ENCODE data around the gene PPIG. TPM values are rescaled to one million over a fixed set of nuclear protein-coding genes. Genes with fewer than 3 reads are reported as not detected.

Gene PPIG
- total and polyA plus RNA-seq, 2 experiments from 2014 or later = 40.7 to 157 TPM

DNA sequence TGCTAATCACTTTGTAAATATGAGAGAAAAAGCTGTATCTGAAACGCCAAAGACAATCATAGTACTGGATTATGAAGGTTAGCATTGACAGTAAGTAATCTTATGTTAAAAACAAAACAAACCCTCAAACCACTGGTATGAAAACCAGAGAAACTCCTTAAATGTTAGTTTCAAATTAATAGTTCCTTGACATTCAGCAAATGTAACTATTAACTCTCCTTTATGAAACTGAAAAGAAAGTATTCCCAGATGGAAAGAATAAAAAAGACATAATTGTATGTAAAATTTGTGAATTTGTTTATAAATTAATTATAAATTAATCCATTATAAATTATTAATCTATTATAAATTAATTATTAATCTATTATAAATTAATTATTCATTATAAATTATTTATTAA, 22.8 kb upstream of the PPIG start:
- peaks cover 5% of the 10 kb centered on the region; the same call in 1 of the 2 replicates for H3F3A ChIP-seq (replicated peaks; ENCODE audit: low read depth)
- Mint-ChIP-seq H3K27me3 (ENCODE audit: insufficient read depth, low read depth, poor library complexity) (peaks cover 5% of the 10 kb centered on the region), H3K9me3 (no peaks in the 10 kb centered on the region), H3K4me1 (no peaks in the 10 kb centered on the region), H3K4me3 (no peak overlapping the region), H3K27ac (no peak overlapping the region), H3K36me3 (ENCODE audit: low read depth) (peaks cover 42% of the 10 kb centered on the region)
- no peaks in the 10 kb centered on the region for H3K27me3 ChIP-seq (ENCODE audit: insufficient read depth)
- H3K36me3 ChIP-seq (ENCODE audit: insufficient read depth) = peaks cover 12% of the 10 kb centered on the region; the same call in 1 of the 2 replicates
- no peak overlapping the region for H3K4me2 ChIP-seq
- no peaks in the 10 kb centered on the region for H3K4me1 ChIP-seq (ENCODE audit: insufficient read depth)
- ATAC-seq = no peak
- H4K20me1 ChIP-seq (replicated peaks; ENCODE audit: insufficient read depth) = no peaks in the 10 kb centered on the region; the same call in 1 of the 2 replicates
- no peak overlapping the region for H3K4me3 ChIP-seq
- H3K9me2 ChIP-seq (ENCODE audit: insufficient read depth) = no peaks in the 10 kb centered on the region
- no peak overlapping the region for H2AFZ ChIP-seq
- H3K27ac ChIP-seq (ENCODE audit: low read depth) = no peak overlapping the region
- no peak for DNase-seq (ENCODE audit: low spot score)
- H3K79me2 ChIP-seq (replicated peaks; ENCODE audit: insufficient read depth) = no peaks in the 10 kb centered on the region
- TF ChIP-seq STAT1 (IDR thresholded peaks at IDR 0.05; ENCODE audit: unreplicated experiment) = no peak
- TF ChIP-seq CREB1 (CRISPR knock-in tag; IDR thresholded peaks at IDR 0.05; ENCODE audit: low read depth) = no peak
- no peak for TF ChIP-seq ZNF331 (CRISPR knock-in tag; IDR thresholded peaks at IDR 0.05; ENCODE audit: low read depth)
- no peak for TF ChIP-seq EZH2 (IDR thresholded peaks at IDR 0.05; ENCODE audit: low read depth, unreplicated experiment)
- TF ChIP-seq, protein P1, sequence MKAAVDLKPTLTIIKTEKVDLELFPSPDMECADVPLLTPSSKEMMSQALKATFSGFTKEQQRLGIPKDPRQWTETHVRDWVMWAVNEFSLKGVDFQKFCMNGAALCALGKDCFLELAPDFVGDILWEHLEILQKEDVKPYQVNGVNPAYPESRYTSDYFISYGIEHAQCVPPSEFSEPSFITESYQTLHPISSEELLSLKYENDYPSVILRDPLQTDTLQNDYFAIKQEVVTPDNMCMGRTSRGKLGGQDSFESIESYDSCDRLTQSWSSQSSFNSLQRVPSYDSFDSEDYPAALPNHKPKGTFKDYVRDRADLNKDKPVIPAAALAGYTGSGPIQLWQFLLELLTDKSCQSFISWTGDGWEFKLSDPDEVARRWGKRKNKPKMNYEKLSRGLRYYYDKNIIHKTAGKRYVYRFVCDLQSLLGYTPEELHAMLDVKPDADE (IDR thresholded peaks at IDR 0.05) = no peak
- TF ChIP-seq, protein P2, sequence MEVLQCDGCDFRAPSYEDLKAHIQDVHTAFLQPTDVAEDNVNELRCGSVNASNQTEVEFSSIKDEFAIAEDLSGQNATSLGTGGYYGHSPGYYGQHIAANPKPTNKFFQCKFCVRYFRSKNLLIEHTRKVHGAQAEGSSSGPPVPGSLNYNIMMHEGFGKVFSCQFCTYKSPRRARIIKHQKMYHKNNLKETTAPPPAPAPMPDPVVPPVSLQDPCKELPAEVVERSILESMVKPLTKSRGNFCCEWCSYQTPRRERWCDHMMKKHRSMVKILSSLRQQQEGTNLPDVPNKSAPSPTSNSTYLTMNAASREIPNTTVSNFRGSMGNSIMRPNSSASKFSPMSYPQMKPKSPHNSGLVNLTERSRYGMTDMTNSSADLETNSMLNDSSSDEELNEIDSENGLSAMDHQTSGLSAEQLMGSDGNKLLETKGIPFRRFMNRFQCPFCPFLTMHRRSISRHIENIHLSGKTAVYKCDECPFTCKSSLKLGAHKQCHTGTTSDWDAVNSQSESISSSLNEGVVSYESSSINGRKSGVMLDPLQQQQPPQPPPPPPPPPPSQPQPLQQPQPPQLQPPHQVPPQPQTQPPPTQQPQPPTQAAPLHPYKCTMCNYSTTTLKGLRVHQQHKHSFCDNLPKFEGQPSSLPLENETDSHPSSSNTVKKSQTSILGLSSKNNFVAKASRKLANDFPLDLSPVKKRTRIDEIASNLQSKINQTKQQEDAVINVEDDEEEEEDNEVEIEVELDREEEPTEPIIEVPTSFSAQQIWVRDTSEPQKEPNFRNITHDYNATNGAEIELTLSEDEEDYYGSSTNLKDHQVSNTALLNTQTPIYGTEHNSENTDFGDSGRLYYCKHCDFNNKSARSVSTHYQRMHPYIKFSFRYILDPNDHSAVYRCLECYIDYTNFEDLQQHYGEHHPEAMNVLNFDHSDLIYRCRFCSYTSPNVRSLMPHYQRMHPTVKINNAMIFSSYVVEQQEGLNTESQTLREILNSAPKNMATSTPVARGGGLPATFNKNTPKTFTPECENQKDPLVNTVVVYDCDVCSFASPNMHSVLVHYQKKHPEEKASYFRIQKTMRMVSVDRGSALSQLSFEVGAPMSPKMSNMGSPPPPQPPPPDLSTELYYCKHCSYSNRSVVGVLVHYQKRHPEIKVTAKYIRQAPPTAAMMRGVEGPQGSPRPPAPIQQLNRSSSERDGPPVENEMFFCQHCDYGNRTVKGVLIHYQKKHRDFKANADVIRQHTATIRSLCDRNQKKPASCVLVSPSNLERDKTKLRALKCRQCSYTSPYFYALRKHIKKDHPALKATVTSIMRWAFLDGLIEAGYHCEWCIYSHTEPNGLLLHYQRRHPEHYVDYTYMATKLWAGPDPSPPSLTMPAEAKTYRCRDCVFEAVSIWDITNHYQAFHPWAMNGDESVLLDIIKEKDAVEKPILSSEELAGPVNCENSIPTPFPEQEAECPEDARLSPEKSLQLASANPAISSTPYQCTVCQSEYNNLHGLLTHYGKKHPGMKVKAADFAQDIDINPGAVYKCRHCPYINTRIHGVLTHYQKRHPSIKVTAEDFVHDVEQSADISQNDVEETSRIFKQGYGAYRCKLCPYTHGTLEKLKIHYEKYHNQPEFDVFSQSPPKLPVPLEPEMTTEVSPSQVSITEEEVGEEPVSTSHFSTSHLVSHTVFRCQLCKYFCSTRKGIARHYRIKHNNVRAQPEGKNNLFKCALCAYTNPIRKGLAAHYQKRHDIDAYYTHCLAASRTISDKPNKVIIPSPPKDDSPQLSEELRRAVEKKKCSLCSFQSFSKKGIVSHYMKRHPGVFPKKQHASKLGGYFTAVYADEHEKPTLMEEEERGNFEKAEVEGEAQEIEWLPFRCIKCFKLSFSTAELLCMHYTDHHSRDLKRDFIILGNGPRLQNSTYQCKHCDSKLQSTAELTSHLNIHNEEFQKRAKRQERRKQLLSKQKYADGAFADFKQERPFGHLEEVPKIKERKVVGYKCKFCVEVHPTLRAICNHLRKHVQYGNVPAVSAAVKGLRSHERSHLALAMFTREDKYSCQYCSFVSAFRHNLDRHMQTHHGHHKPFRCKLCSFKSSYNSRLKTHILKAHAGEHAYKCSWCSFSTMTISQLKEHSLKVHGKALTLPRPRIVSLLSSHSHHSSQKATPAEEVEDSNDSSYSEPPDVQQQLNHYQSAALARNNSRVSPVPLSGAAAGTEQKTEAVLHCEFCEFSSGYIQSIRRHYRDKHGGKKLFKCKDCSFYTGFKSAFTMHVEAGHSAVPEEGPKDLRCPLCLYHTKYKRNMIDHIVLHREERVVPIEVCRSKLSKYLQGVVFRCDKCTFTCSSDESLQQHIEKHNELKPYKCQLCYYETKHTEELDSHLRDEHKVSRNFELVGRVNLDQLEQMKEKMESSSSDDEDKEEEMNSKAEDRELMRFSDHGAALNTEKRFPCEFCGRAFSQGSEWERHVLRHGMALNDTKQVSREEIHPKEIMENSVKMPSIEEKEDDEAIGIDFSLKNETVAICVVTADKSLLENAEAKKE (CRISPR knock-in tag; IDR thresholded peaks at IDR 0.05) = no peak
- TF ChIP-seq, protein P3, sequence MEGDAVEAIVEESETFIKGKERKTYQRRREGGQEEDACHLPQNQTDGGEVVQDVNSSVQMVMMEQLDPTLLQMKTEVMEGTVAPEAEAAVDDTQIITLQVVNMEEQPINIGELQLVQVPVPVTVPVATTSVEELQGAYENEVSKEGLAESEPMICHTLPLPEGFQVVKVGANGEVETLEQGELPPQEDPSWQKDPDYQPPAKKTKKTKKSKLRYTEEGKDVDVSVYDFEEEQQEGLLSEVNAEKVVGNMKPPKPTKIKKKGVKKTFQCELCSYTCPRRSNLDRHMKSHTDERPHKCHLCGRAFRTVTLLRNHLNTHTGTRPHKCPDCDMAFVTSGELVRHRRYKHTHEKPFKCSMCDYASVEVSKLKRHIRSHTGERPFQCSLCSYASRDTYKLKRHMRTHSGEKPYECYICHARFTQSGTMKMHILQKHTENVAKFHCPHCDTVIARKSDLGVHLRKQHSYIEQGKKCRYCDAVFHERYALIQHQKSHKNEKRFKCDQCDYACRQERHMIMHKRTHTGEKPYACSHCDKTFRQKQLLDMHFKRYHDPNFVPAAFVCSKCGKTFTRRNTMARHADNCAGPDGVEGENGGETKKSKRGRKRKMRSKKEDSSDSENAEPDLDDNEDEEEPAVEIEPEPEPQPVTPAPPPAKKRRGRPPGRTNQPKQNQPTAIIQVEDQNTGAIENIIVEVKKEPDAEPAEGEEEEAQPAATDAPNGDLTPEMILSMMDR (conservative IDR thresholded peaks at IDR 0.05; ENCODE audit: low read depth in 2 of 2) = no peak
- TF ChIP-seq, protein P4, sequence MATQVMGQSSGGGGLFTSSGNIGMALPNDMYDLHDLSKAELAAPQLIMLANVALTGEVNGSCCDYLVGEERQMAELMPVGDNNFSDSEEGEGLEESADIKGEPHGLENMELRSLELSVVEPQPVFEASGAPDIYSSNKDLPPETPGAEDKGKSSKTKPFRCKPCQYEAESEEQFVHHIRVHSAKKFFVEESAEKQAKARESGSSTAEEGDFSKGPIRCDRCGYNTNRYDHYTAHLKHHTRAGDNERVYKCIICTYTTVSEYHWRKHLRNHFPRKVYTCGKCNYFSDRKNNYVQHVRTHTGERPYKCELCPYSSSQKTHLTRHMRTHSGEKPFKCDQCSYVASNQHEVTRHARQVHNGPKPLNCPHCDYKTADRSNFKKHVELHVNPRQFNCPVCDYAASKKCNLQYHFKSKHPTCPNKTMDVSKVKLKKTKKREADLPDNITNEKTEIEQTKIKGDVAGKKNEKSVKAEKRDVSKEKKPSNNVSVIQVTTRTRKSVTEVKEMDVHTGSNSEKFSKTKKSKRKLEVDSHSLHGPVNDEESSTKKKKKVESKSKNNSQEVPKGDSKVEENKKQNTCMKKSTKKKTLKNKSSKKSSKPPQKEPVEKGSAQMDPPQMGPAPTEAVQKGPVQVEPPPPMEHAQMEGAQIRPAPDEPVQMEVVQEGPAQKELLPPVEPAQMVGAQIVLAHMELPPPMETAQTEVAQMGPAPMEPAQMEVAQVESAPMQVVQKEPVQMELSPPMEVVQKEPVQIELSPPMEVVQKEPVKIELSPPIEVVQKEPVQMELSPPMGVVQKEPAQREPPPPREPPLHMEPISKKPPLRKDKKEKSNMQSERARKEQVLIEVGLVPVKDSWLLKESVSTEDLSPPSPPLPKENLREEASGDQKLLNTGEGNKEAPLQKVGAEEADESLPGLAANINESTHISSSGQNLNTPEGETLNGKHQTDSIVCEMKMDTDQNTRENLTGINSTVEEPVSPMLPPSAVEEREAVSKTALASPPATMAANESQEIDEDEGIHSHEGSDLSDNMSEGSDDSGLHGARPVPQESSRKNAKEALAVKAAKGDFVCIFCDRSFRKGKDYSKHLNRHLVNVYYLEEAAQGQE (IDR thresholded peaks at IDR 0.05; ENCODE audit: unreplicated experiment) = no peak
- no peak for TF ChIP-seq POLR2AphosphoS5 (IDR thresholded peaks at IDR 0.05; ENCODE audit: low read depth)
- no peak for TF ChIP-seq JUNB (IDR thresholded peaks at IDR 0.05; ENCODE audit: unreplicated experiment)
- TF ChIP-seq EZH2phosphoT487 (IDR thresholded peaks at IDR 0.05; ENCODE audit: unreplicated experiment) = no peak
- TF ChIP-seq NANOG (IDR thresholded peaks at IDR 0.05; ENCODE audit: borderline replicate concordance) = no peak

Data from GM23338 (cell line).